ENCODE data around the gene CRYBB3. TPM values are rescaled to one million over a fixed set of nuclear protein-coding genes. Genes with fewer than 3 reads are reported as not detected.

Gene CRYBB3
- total RNA-seq (2021), result 0.39 and 0.53 TPM in 2 replicates
- long read RNA-seq, result 0 reads

- Histone ChIP-seq H2BK5ac (ENCODE audit: insufficient read length, low read length) (no peak within 1 kb of the TSS), H3K79me1 (ENCODE audit: insufficient read depth, low read depth, low read length, poor library complexity, severe bottlenecking) (no peaks in the 10 kb centered on the region), H3K56ac (ENCODE audit: insufficient read length, low read depth, low read length) (no peak within 1 kb of the TSS), H3K4me1 (ENCODE audit: insufficient read depth, low read length) (no peaks in the 10 kb centered on the region), H4K20me1 (ENCODE audit: control insufficient read depth, insufficient read depth, insufficient read length) (no peaks in the 10 kb centered on the region), H3T11ph (ENCODE audit: low read length) (no peak within 1 kb of the TSS), H3K79me2 (ENCODE audit: insufficient read depth, low read length) (no peaks in the 10 kb centered on the region), H2BK120ac (ENCODE audit: low read depth, low read length, poor library complexity, severe bottlenecking) (no peak within 1 kb of the TSS), H4K91ac (ENCODE audit: insufficient read length, low read depth, low read length) (no peak within 1 kb of the TSS), H2AK5ac (ENCODE audit: insufficient read length, low read length) (no peak within 1 kb of the TSS), H3K4me2 (ENCODE audit: insufficient read depth, insufficient read length, low read length) (no peak within 1 kb of the TSS), H3K9me3 (ENCODE audit: control insufficient read depth, low read depth, low read length) (no peaks in the 10 kb centered on the region), H3K23me2 (ENCODE audit: insufficient read length, low read depth, low read length, poor library complexity, severe bottlenecking) (no peaks in the 10 kb centered on the region), H3K9ac (ENCODE audit: extremely low read depth, insufficient read length, low read length) (no peak within 1 kb of the TSS), H4K8ac (replicated peaks; ENCODE audit: insufficient read length, low read depth, low read length) (no peak within 1 kb of the TSS), H4K5ac (ENCODE audit: insufficient read length, low read depth, low read length) (no peak within 1 kb of the TSS), H3K4ac (ENCODE audit: low read depth, low read length) (no peak within 1 kb of the TSS), H2BK12ac (ENCODE audit: insufficient read length, low read depth, low read length) (no peak within 1 kb of the TSS), H3K27me3 (ENCODE audit: insufficient read depth, low read length) (no peaks in the 10 kb centered on the region), H3K23ac (ENCODE audit: insufficient read length, low read depth, low read length) (no peak within 1 kb of the TSS), H2BK15ac (ENCODE audit: low read depth, low read length) (no peak within 1 kb of the TSS), H2BK20ac (ENCODE audit: low read depth, low read length, poor library complexity, severe bottlenecking) (no peak within 1 kb of the TSS), H3K18ac (ENCODE audit: insufficient read length, low read depth, low read length) (no peak within 1 kb of the TSS), H3K27ac (ENCODE audit: insufficient read length, low read depth, low read length) (no peak within 1 kb of the TSS), H3K14ac (ENCODE audit: insufficient read depth, low read length) (no peak within 1 kb of the TSS), H2AFZ (ENCODE audit: low read length) (no peak within 1 kb of the TSS)
- H3K27ac Mint-ChIP-seq, result peak within 1 kb of the TSS in 1 of 3 experiments; percentile 35; a peak in 1 of 7 replicates
- TF ChIP-seq CTCF (conservative IDR thresholded peaks at IDR 0.05), result no peak
- H3K27me3 Mint-ChIP-seq (ENCODE audit: low read depth), result no peaks in the 10 kb centered on the region
- no peak within 1 kb of the TSS for H3K4me3 Mint-ChIP-seq
- DNase-seq, result no peak
- peaks cover 0 to 8% (median 3%) of the 10 kb centered on the region in 3 experiments; a peak in 2 of 7 replicates for H3K36me3 Mint-ChIP-seq (ENCODE audit: insufficient read depth in 1 of 3, low read depth in 3 of 3)
- no peaks in the 10 kb centered on the region for H3K9me3 Mint-ChIP-seq
- H3K4me1 Mint-ChIP-seq, result peaks cover 0 to 5% of the 10 kb centered on the region in 2 experiments; a peak in 1 of 4 replicates
- WGBS (ENCODE audit: extremely low coverage, insufficient read length, low lambda C conversion rate), result no CpG with 5 or more reads among the region's 17 CpGs
Measured at GRCh38 chr22:25199731-25200520, at the start of gene CRYBB3. CRYBB3 (plus strand) TSS chr22:25199858; CDS start chr22:25201397, 1,539 bp downstream.

Measured in H9 (cell line).